ENCODE data around the gene ANKRD33B. TPM values are rescaled to one million over a fixed set of nuclear protein-coding genes. Genes with fewer than 3 reads are reported as not detected.

The ANKRD33B gene
- total and polyA plus RNA-seq, 2 of the 13 experiments (the other 11 are each of a cell fraction or from before 2014, with no cell fraction given), result 0.02 TPM; not detected in 1

DNA sequence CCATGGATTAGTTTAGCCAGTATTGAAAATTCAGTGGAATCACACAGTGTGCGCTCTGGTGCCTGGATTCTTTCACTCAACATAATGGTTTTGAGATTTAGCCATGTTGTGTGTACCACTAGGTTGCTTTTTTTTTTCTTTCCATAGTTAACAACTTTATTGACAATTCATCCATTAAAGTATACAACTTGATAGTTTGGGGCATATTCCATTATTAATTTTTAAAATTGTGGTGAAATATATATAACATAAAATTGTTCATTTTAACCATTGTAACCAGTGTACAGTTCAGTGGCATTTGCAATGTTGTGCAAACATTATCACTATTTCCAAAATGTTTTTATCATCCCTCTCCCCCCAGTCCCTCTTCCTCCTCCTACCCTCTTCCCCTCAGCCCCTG, 35.2 kb downstream of the ANKRD33B start:
- TF ChIP-seq, protein P1, sequence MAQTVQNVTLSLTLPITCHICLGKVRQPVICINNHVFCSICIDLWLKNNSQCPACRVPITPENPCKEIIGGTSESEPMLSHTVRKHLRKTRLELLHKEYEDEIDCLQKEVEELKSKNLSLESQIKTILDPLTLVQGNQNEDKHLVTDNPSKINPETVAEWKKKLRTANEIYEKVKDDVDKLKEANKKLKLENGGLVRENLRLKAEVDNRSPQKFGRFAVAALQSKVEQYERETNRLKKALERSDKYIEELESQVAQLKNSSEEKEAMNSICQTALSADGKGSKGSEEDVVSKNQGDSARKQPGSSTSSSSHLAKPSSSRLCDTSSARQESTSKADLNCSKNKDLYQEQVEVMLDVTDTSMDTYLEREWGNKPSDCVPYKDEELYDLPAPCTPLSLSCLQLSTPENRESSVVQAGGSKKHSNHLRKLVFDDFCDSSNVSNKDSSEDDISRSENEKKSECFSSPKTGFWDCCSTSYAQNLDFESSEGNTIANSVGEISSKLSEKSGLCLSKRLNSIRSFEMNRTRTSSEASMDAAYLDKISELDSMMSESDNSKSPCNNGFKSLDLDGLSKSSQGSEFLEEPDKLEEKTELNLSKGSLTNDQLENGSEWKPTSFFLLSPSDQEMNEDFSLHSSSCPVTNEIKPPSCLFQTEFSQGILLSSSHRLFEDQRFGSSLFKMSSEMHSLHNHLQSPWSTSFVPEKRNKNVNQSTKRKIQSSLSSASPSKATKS (CRISPR knock-in tag; IDR thresholded peaks at IDR 0.05), result no peak
- TF ChIP-seq ZFAT (CRISPR knock-in tag; conservative IDR thresholded peaks at IDR 0.05) (no peak), HNRNPK (IDR thresholded peaks at IDR 0.05; ENCODE audit: low read depth, low read length, poor library complexity, severe bottlenecking) (peak; percentile 71), ZNF383 (CRISPR knock-in tag; IDR thresholded peaks at IDR 0.05; ENCODE audit: borderline replicate concordance) (no peak)
- Histone ChIP-seq H3K9me3 (ENCODE audit: low read length) (no peaks in the 10 kb centered on the region), H3K4me2 (ENCODE audit: low read depth, low read length) (no peak overlapping the region), H3K79me2 (ENCODE audit: insufficient read depth, low read length) (no peaks in the 10 kb centered on the region), H2AFZ (ENCODE audit: low read length) (no peak overlapping the region), H3K9ac (ENCODE audit: insufficient read depth, low read depth, low read length) (no peak overlapping the region), H3K36me3 (replicated peaks in 1 of 2; ENCODE audit: control insufficient read depth in 1 of 2, insufficient read depth in 2 of 2, low read length in 2 of 2) (no peaks in the 10 kb centered on the region), H3K27me3 (ENCODE audit: control insufficient read depth in 1 of 2, insufficient read depth in 2 of 2, low read length in 2 of 2) (no peaks in the 10 kb centered on the region), H3K4me1 (ENCODE audit: insufficient read depth, low read length) (peaks cover 30% of the 10 kb centered on the region), H3K4me3 (replicated peaks in 1 of 3; ENCODE audit: insufficient read depth in 1 of 3, low read depth in 2 of 3, low read length in 3 of 3) (no peak overlapping the region), H4K20me1 (ENCODE audit: insufficient read depth, low read length) (no peaks in the 10 kb centered on the region), H3K27ac (ENCODE audit: extremely low read length, insufficient read depth, low read length) (no peak overlapping the region)
- DNase-seq (ENCODE audit: low spot score), result no peak
- no TSS peak for BruUV-seq (replicated peaks)
- POLR2A ChIA-PET, result no interaction called here
- CTCF ChIA-PET (ENCODE audit: low intra/inter-chr PET ratio, low total read pairs), result no interaction called here
- in situ Hi-C loops (cut with HindIII; ENCODE audit: extremely low pct_ligation_motif_present, low pct_unique_long_range_greater_than_20kb), result no loop called here
- intact Hi-C loops (cut with micrococcal nuclease; ENCODE audit: unreplicated experiment), result no loop called here
- ATAC-seq, result no peak
- 81% methylated on average over 1 of the region's 1 CpG for WGBS (ENCODE audit: low lambda C conversion rate)
- FAIRE-seq, result no peak

DNA sequence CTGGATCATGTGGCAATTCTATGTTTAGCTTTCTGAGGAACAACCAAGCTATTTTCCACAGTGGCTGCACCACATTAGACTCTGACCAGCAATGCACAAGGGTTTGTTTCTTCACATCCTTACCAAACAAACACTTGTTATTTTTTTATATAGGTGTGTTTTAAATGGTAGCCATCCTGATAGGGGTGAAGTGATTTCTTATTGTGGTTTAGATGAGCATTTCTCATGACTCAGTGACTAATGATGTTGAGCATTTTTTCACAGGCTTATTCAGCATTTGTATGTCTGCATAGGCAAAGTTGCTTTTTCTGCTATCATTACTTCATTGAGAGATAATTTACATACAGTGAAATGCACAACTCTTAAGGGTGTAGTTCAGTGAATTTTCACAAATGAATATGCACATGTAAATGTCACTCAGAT, 36.0 kb downstream of the ANKRD33B start:
- Histone ChIP-seq H3K4me3 (replicated peaks in 1 of 3; ENCODE audit: insufficient read depth in 1 of 3, low read depth in 2 of 3, low read length in 3 of 3) (no peak overlapping the region), H3K4me2 (ENCODE audit: low read depth, low read length) (no peak overlapping the region), H3K9me3 (ENCODE audit: low read length) (no peaks in the 10 kb centered on the region), H4K20me1 (ENCODE audit: insufficient read depth, low read length) (no peaks in the 10 kb centered on the region), H3K36me3 (replicated peaks in 1 of 2; ENCODE audit: control insufficient read depth in 1 of 2, insufficient read depth in 2 of 2, low read length in 2 of 2) (no peaks in the 10 kb centered on the region), H3K79me2 (ENCODE audit: insufficient read depth, low read length) (no peaks in the 10 kb centered on the region), H3K9ac (ENCODE audit: insufficient read depth, low read depth, low read length) (no peak overlapping the region), H3K4me1 (ENCODE audit: insufficient read depth, low read length) (peaks cover 29% of the 10 kb centered on the region), H2AFZ (ENCODE audit: low read length) (no peak overlapping the region), H3K27me3 (ENCODE audit: control insufficient read depth in 1 of 2, insufficient read depth in 2 of 2, low read length in 2 of 2) (no peaks in the 10 kb centered on the region), H3K27ac (ENCODE audit: extremely low read length, insufficient read depth, low read length) (no peak overlapping the region)
- intact Hi-C loops (cut with micrococcal nuclease; ENCODE audit: unreplicated experiment) (no loop called here), in situ Hi-C loops (cut with HindIII; ENCODE audit: extremely low pct_ligation_motif_present, low pct_unique_long_range_greater_than_20kb) (no loop called here)
- no peak for FAIRE-seq
- POLR2A ChIA-PET, result no interaction called here
- ATAC-seq, result no peak
- no peak for DNase-seq (ENCODE audit: low spot score)
- BruUV-seq (replicated peaks), result no TSS peak
- CTCF ChIA-PET (ENCODE audit: low intra/inter-chr PET ratio, low total read pairs), result no interaction called here
- no peak for TF ChIP-seq MAF1 (CRISPR knock-in tag; IDR thresholded peaks at IDR 0.05; ENCODE audit: borderline replicate concordance)
- no peak for TF ChIP-seq ZNF510 (CRISPR knock-in tag; IDR thresholded peaks at IDR 0.05; ENCODE audit: low read depth)
- no peak for TF ChIP-seq MXD4 (CRISPR knock-in tag; IDR thresholded peaks at IDR 0.05)
